BJ (cell line): ENCODE data around the gene AZI2. TPM values are rescaled to one million over a fixed set of nuclear protein-coding genes. Genes with fewer than 3 reads are reported as not detected.
A peak's percentile ranks its signal among the peaks of the same experiment; 100 is the strongest.

Experiments
- CTCF ChIA-PET: fragments of 350-600 bp; formaldehyde crosslinking; extraction: SDS; loops from one replicate; lab custom pipeline; 2021; ENCODE audit warnings: antibody characterized with exemption, inconsistent platforms; lab: Yijun Ruan, JAX
- POLR2A ChIA-PET: fragments of 300-600 bp; sonication (Branson Sonifier 250); formaldehyde crosslinking; extraction: SDS; loops from one replicate; lab custom pipeline; 2021; ENCODE audit warnings: antibody characterized with exemption; lab: Charles Lee
- DNase-seq: peaks from one replicate; pipeline ENCODE4 v3.0.0-alpha.2; 2011; ENCODE audit warnings: low read depth
- H3K27me3 ChIP-seq: 2 replicates; pipeline ENCODE4 v1.6.0; 2011; ENCODE audit warnings: low read length; ENCODE audit not compliant: control insufficient read depth, insufficient read depth
- H3K36me3 ChIP-seq: 2 replicates; pipeline ENCODE4 v1.5.1; 2011; ENCODE audit warnings: low read length; ENCODE audit not compliant: control insufficient read depth, insufficient read depth
- H3K4me3 ChIP-seq: 2 replicates; pipeline ENCODE4 v1.5.1; 2011; ENCODE audit warnings: low read depth, mild to moderate bottlenecking, control low read depth, low read length
- polyA plus RNA-seq: library from polyadenylated mRNA; depleted of rRNA; stranded (reverse); fragments of >200 nt; gene quantifications from 2 replicates; pipeline ENCODE4 v1.2.3, GENCODE V29; 2011
- TF ChIP-seq, protein P1 (sequence below): IDR thresholded peaks from 2 replicates; pipeline ENCODE4 v1.5.1; 2011; ENCODE audit warnings: low read depth, mild to moderate bottlenecking, control low read depth, inconsistent platforms, low read length, moderate library complexity; ENCODE audit not compliant: insufficient read depth

AZI2 gene
- polyA plus RNA-seq, 1 experiment: 62.9 TPM

DNA sequence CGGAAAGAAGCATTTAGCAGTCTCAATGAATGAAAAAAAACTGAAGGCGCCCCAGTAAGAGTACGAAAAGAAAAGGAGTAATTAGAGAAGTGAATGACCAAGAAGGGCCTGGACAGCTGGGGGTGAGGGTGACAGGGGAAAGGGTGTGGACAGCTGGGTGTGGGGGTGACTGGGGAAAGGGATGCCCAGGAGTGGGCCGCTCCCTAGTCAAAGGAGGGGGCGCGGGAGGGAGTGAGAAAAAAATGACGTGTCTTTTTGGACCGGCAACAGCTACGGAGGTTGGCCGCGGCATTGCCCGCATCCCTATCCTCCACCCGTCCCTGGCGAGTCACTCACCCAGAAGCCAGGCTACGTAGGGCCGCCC lies 377 bp downstream of the AZI2 start:
- TF ChIP-seq, protein P1, sequence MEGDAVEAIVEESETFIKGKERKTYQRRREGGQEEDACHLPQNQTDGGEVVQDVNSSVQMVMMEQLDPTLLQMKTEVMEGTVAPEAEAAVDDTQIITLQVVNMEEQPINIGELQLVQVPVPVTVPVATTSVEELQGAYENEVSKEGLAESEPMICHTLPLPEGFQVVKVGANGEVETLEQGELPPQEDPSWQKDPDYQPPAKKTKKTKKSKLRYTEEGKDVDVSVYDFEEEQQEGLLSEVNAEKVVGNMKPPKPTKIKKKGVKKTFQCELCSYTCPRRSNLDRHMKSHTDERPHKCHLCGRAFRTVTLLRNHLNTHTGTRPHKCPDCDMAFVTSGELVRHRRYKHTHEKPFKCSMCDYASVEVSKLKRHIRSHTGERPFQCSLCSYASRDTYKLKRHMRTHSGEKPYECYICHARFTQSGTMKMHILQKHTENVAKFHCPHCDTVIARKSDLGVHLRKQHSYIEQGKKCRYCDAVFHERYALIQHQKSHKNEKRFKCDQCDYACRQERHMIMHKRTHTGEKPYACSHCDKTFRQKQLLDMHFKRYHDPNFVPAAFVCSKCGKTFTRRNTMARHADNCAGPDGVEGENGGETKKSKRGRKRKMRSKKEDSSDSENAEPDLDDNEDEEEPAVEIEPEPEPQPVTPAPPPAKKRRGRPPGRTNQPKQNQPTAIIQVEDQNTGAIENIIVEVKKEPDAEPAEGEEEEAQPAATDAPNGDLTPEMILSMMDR: no peak
- Histone ChIP-seq H3K27me3 (no peaks in the 10 kb centered on the region), H3K36me3 (no peaks in the 10 kb centered on the region), H3K4me3 (peak overlapping the region; percentile 58)
- ChIA-PET POLR2A (interaction anchor here (0.6 kb wide), 1 partner anchor 620 kb away, joined by 3 read pairs; no protein-coding TSS in a partner anchor), CTCF (interaction anchor here (0.5 to 1.3 kb wide), 3 partner anchors 13 to 49 kb away, joined by 3 to 4 read pairs (median 4); no protein-coding TSS in a partner anchor)
- no peak for DNase-seq

DNA sequence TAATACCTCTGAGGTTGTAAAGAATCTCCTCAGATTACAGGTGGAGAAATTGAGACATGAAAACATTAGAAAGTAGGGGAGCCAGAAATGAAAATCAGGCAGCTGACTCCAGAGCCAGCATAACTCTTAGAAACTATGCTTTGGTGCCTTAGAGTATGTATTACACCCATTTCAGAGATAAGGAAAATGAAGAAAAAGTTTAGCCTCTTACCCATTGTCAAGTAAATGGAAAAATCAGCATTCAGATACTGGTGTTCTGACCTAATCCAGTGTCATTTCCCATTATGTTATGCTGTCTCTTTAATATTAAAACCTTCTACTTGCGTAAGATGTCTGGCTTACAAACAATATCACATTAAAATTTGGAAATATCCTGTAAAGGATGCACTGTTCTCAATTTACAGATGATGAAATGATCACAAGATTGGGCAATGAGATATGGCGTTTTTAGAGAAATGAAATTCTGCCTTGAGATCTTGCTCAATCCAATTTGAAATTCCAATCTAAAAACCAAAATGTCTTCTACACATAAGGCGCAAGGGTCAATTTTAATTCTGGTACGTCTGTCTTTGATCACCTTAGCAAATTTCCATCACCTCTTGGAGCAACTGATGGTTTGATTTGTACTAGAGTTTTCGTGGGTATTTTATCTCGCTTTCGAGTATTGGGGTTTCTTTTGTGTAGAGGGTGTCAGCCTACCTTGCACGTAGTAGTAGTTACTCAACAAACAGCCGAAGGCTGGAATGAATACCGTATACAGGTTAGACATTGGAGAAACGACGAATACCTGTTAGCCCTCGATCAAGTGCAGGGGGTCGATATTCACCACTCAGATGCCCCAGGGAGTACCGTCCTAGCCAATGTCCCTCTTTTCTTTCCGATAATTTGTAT lies 1.0 kb downstream of the AZI2 start:
- no peaks in the 10 kb centered on the region for H3K36me3 ChIP-seq
- no peaks in the 10 kb centered on the region for H3K27me3 ChIP-seq
- POLR2A ChIA-PET: interaction anchor here (0.6 kb wide), 1 partner anchor 620 kb away, joined by 3 read pairs; no protein-coding TSS in a partner anchor
- CTCF ChIA-PET: interaction anchor here (0.5 to 1.3 kb wide), 2 partner anchors 12 to 50 kb away, joined by 4 read pairs; no protein-coding TSS in a partner anchor
- H3K4me3 ChIP-seq: peak overlapping the region; percentile 58
- TF ChIP-seq, protein P1: no peak
- peak; percentile 28 for DNase-seq

DNA sequence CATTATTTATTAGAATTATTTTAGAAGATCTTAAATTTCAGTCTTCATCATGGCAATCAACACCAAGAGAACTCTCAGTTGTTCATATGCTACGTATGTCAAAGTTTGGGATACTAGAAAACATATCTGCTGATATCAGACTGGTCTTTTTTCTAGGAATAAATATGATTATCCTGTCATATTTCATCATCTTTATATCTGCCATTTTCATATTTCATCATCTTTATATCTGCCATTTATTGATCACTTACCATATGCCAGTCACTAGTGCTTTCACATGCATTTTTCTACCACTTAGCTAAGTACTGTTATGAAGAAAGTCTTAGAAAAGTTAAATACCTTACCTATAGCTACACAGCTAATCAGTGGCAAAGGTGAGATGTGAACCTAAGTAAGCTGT lies 2.9 kb downstream of the AZI2 start:
- ChIA-PET POLR2A (no interaction called here), CTCF (no interaction called here)
- Histone ChIP-seq H3K4me3 (no peak overlapping the region), H3K27me3 (no peaks in the 10 kb centered on the region), H3K36me3 (peaks cover 1% of the 10 kb centered on the region; the same call in 1 of the 2 replicates)
- no peak for DNase-seq
- TF ChIP-seq, protein P1: no peak

DNA sequence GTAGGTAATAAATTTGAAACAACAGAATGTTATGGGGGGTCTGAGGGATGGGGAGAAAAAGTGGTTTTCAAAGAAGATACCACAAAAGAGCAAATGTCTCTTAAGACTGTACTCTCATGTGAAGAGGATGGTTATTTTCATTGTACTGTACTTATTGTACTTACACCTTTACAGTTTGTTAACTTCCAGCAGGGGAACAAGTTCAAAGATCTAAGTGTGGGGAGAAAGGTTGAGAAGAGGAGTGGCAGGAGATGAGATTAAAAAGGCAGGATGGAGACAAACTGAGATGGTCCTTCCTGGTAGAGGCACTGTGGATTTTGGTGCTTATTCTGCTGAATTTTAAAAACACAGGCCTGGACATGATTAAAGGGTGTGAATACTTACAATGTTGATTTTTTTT lies 5.5 kb downstream of the AZI2 start:
- ChIA-PET CTCF (interaction anchor here (1.7 kb wide), 1 partner anchor 631 kb away, joined by 4 read pairs; no protein-coding TSS in a partner anchor), POLR2A (no interaction called here)
- no peak overlapping the region for H3K4me3 ChIP-seq
- no peak for DNase-seq
- no peaks in the 10 kb centered on the region for H3K27me3 ChIP-seq
- peaks cover 1% of the 10 kb centered on the region; the same call in 1 of the 2 replicates for H3K36me3 ChIP-seq
- TF ChIP-seq, protein P1: no peak

DNA sequence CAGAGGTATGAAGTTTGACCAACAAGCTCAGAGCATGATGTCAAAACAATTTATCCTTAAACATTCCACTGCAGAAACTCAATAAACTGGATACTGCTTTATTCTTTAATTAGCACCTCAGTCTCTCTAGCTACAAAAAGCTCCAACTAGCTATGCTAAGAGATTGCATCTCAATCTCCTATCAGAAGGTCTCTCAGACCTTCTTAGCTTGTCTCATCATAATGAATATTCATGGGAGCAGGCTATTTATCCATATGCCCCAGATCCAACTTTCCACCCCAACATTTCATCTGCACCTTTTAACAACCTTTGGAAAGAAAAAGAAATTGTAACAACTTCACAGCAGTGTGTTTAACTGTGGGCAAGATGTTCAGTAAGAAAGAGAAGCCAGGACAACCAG lies 11.4 kb downstream of the AZI2 start:
- CTCF ChIA-PET: interaction anchor here (1.5 kb wide), 1 partner anchor 15 kb away, joined by 6 read pairs; no protein-coding TSS in a partner anchor
- H3K36me3 ChIP-seq: peaks cover 8% of the 10 kb centered on the region
- H3K27me3 ChIP-seq: no peaks in the 10 kb centered on the region
- no peak for DNase-seq
- POLR2A ChIA-PET: no interaction called here
- H3K4me3 ChIP-seq: no peak overlapping the region
- TF ChIP-seq, protein P1: no peak
